ENCODE measurements around the gene MMP13. TPM values are rescaled to one million over a fixed set of nuclear protein-coding genes. Genes with fewer than 3 reads are reported as not detected.

Gene MMP13
- total and polyA plus RNA-seq, 2 donors (not counting 1 experiment from before 2014, with no cell fraction given): not detected

- H3K4me2 ChIP-seq (replicated peaks; ENCODE audit: low read depth, low read length, poor library complexity, severe bottlenecking): no peak overlapping the region
- no peak overlapping the region for H3K9ac ChIP-seq (ENCODE audit: low read length)
- no peak overlapping the region for H3K27ac ChIP-seq (ENCODE audit: low read length in 2 of 2)
- no peaks in the 10 kb centered on the region for H3K9me3 Mint-ChIP-seq (ENCODE audit: insufficient read depth)
- H3K4me1 ChIP-seq (ENCODE audit: control insufficient read depth in 2 of 2, insufficient read depth in 2 of 2, low read length in 2 of 2): peaks cover 16 to 25% of the 10 kb centered on the region in 2 donors
- DNase-seq (no peak), ATAC-seq (ENCODE audit: low read depth) (no peak)
- intact Hi-C loops (cut with micrococcal nuclease): no loop called here
- H3K79me2 ChIP-seq (ENCODE audit: control insufficient read depth, insufficient read depth, low read length): no peaks in the 10 kb centered on the region
- peaks cover 17% of the 10 kb centered on the region for H3K27me3 Mint-ChIP-seq
- H3K4me3 ChIP-seq (ENCODE audit: control extremely low read depth in 1 of 5, extremely low read depth in 1 of 5, insufficient read depth in 1 of 5, low read depth in 2 of 5, low read length in 4 of 5): no peak overlapping the region
- 50% methylated on average over 1 of the region's 3 CpGs for WGBS (ENCODE audit: insufficient coverage)
- no peaks in the 10 kb centered on the region for H4K20me1 ChIP-seq (ENCODE audit: control insufficient read depth, insufficient read depth, low read length, poor library complexity, severe bottlenecking)
- peaks cover 0 to 3% (median 0%) of the 10 kb centered on the region in 4 experiments for H3K27me3 ChIP-seq (replicated peaks in 1 of 4; ENCODE audit: control extremely low read depth in 1 of 4, control insufficient read depth in 3 of 4, insufficient read depth in 4 of 4, low read length in 3 of 4)
- H3K4me1 Mint-ChIP-seq: peaks cover 21% of the 10 kb centered on the region
- ChIA-PET CTCF (interaction anchor here (1.3 kb wide), 1 partner anchor 19 kb away, joined by 3 read pairs; no protein-coding TSS in a partner anchor), POLR2A (no interaction called here)
- H3K36me3 ChIP-seq (replicated peaks in 1 of 2; ENCODE audit: control extremely low read depth in 1 of 2, control insufficient read depth in 1 of 2, extremely low read depth in 1 of 2, insufficient read depth in 2 of 2, low read length in 1 of 2): no peaks in the 10 kb centered on the region
- no peak overlapping the region for H3K4me3 Mint-ChIP-seq
- TF ChIP-seq, protein P1, sequence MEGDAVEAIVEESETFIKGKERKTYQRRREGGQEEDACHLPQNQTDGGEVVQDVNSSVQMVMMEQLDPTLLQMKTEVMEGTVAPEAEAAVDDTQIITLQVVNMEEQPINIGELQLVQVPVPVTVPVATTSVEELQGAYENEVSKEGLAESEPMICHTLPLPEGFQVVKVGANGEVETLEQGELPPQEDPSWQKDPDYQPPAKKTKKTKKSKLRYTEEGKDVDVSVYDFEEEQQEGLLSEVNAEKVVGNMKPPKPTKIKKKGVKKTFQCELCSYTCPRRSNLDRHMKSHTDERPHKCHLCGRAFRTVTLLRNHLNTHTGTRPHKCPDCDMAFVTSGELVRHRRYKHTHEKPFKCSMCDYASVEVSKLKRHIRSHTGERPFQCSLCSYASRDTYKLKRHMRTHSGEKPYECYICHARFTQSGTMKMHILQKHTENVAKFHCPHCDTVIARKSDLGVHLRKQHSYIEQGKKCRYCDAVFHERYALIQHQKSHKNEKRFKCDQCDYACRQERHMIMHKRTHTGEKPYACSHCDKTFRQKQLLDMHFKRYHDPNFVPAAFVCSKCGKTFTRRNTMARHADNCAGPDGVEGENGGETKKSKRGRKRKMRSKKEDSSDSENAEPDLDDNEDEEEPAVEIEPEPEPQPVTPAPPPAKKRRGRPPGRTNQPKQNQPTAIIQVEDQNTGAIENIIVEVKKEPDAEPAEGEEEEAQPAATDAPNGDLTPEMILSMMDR (IDR thresholded peaks at IDR 0.05): no peak
- TF ChIP-seq EZH2 (IDR thresholded peaks at IDR 0.05; ENCODE audit: borderline replicate concordance, insufficient read depth, low read depth, low read length, poor library complexity, severe bottlenecking): no peak
- peaks cover 0 to 3% (median 0%) of the 10 kb centered on the region in 3 donors for H3K9me3 ChIP-seq (ENCODE audit: control extremely low read depth in 1 of 3, control insufficient read depth in 2 of 3, insufficient read depth in 1 of 3, low read length in 2 of 3)
- no peak overlapping the region for H2AFZ ChIP-seq (ENCODE audit: insufficient read depth, low read depth, low read length, poor library complexity, severe bottlenecking)
- no peak overlapping the region for H3K27ac Mint-ChIP-seq
Observed at GRCh38 chr11:102921587-102922220, 33.8 kb downstream of the MMP13 start.

DNA sequence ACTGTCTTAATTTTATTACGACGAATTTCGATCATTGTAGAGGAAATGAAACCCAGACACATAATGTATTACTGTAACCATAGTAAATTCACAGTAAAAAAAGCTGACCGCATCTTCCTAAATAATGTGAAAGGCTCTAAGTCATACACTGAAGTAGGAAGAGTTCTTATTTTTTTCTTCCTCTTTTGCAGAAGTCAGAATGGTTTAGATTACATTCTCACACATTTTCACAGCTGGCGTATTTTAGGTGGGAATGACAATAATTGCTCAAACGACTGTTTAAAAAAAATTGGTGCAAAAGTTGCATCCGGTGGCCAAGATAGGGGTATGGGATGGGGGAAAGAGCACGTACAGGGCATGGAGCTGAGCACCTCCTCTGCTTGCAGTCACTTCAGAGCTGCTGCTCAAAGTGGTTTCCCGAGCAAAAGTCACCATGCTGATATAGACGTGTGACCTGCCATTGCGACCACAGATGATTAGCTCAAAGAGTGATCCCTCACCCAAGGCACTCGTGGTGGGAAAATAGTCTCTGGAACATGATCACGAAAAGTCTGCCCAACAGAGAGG, 35.3 kb downstream of the MMP13 start:
- DNase-seq: peak; percentile 56
- intact Hi-C loops (cut with micrococcal nuclease): no loop called here
- H3K9me3 Mint-ChIP-seq (ENCODE audit: insufficient read depth): no peaks in the 10 kb centered on the region
- peaks cover 0 to 3% (median 0%) of the 10 kb centered on the region in 4 experiments for H3K27me3 ChIP-seq (replicated peaks in 1 of 4; ENCODE audit: control extremely low read depth in 1 of 4, control insufficient read depth in 3 of 4, insufficient read depth in 4 of 4, low read length in 3 of 4)
- peaks cover 16 to 24% of the 10 kb centered on the region in 2 donors for H3K4me1 ChIP-seq (ENCODE audit: control insufficient read depth in 2 of 2, insufficient read depth in 2 of 2, low read length in 2 of 2)
- peaks cover 0 to 3% (median 0%) of the 10 kb centered on the region in 3 donors for H3K9me3 ChIP-seq (ENCODE audit: control extremely low read depth in 1 of 3, control insufficient read depth in 2 of 3, insufficient read depth in 1 of 3, low read length in 2 of 3)
- H3K27me3 Mint-ChIP-seq: peaks cover 17% of the 10 kb centered on the region
- H3K79me2 ChIP-seq (ENCODE audit: control insufficient read depth, insufficient read depth, low read length): no peaks in the 10 kb centered on the region
- no peak overlapping the region for H3K27ac Mint-ChIP-seq
- peak overlapping the region; percentile 54 for H3K4me2 ChIP-seq (replicated peaks; ENCODE audit: low read depth, low read length, poor library complexity, severe bottlenecking)
- no peak overlapping the region for H3K9ac ChIP-seq (ENCODE audit: low read length)
- H3K4me1 Mint-ChIP-seq: peaks cover 21% of the 10 kb centered on the region
- no peak for TF ChIP-seq EZH2 (IDR thresholded peaks at IDR 0.05; ENCODE audit: borderline replicate concordance, insufficient read depth, low read depth, low read length, poor library complexity, severe bottlenecking)
- TF ChIP-seq, protein P1 (IDR thresholded peaks at IDR 0.05): no peak
- ChIA-PET CTCF (interaction anchor here (1.4 to 2.0 kb wide), 2 partner anchors 21 to 23 kb away, joined by 4 to 6 read pairs; no protein-coding TSS in a partner anchor), POLR2A (no interaction called here)
- no peaks in the 10 kb centered on the region for H3K36me3 ChIP-seq (replicated peaks in 1 of 2; ENCODE audit: control extremely low read depth in 1 of 2, control insufficient read depth in 1 of 2, extremely low read depth in 1 of 2, insufficient read depth in 2 of 2, low read length in 1 of 2)
- no peak overlapping the region for H2AFZ ChIP-seq (ENCODE audit: insufficient read depth, low read depth, low read length, poor library complexity, severe bottlenecking)
- H3K4me3 Mint-ChIP-seq: peak overlapping the region; percentile 71
- no peak overlapping the region for H3K27ac ChIP-seq (ENCODE audit: low read length in 2 of 2)
- WGBS (ENCODE audit: insufficient coverage): 3% methylated on average over 7 of the region's 13 CpGs
- H4K20me1 ChIP-seq (ENCODE audit: control insufficient read depth, insufficient read depth, low read length, poor library complexity, severe bottlenecking): no peaks in the 10 kb centered on the region
- peak; percentile 56 for ATAC-seq (ENCODE audit: low read depth)
- no peak overlapping the region for H3K4me3 ChIP-seq (ENCODE audit: control extremely low read depth in 1 of 5, extremely low read depth in 1 of 5, insufficient read depth in 1 of 5, low read depth in 2 of 5, low read length in 4 of 5)

Measured in B cell (primary cell).